Measurements from ENCODE around the gene GIN1. TPM values are rescaled to one million over a fixed set of nuclear protein-coding genes. Genes with fewer than 3 reads are reported as not detected.

GIN1 gene
- total RNA-seq, 4 donors from 2014 or later: 4.4 to 10.4 (median 7.2) TPM

DNA sequence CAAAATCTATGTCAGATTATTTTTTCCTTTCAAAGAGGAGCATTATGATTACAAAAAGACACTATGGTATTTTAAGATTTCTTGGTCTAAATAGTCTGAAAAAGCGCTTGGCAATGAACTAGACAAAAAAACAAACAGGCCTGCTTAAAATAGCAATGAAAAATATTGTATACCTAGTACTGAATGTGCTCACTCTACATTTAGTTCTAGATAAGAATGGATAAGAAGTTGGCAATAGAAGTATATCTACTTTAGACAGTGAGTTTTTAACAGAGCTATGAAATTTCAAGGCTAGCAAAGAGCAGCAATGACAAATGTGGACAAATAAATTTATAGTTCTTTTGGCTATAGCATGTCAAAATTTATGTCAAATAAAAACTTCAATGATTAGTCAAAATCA is 26.2 kb downstream of the GIN1 start:
- no peak overlapping the region for H3K27ac ChIP-seq (replicated peaks in 1 of 4)
- 91% methylated on average over 1 of the region's 1 CpG for WGBS
- H3K27me3 ChIP-seq: no peaks in the 10 kb centered on the region
- intact Hi-C loops (cut with DNase I): no loop called here
- TF ChIP-seq POLR2AphosphoS5 (IDR thresholded peaks at IDR 0.05): no peak
- TF ChIP-seq POLR2A (IDR thresholded peaks at IDR 0.05; ENCODE audit: low read depth): no peak
- TF ChIP-seq, protein P1, sequence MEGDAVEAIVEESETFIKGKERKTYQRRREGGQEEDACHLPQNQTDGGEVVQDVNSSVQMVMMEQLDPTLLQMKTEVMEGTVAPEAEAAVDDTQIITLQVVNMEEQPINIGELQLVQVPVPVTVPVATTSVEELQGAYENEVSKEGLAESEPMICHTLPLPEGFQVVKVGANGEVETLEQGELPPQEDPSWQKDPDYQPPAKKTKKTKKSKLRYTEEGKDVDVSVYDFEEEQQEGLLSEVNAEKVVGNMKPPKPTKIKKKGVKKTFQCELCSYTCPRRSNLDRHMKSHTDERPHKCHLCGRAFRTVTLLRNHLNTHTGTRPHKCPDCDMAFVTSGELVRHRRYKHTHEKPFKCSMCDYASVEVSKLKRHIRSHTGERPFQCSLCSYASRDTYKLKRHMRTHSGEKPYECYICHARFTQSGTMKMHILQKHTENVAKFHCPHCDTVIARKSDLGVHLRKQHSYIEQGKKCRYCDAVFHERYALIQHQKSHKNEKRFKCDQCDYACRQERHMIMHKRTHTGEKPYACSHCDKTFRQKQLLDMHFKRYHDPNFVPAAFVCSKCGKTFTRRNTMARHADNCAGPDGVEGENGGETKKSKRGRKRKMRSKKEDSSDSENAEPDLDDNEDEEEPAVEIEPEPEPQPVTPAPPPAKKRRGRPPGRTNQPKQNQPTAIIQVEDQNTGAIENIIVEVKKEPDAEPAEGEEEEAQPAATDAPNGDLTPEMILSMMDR (IDR thresholded peaks at IDR 0.05): no peak
- TF ChIP-seq EP300 (IDR thresholded peaks at IDR 0.05): no peak
- H3K4me1 ChIP-seq: no peaks in the 10 kb centered on the region
- H3K36me3 ChIP-seq: peaks cover 7 to 66% (median 10%) of the 10 kb centered on the region in 4 donors
- H3K4me3 ChIP-seq: no peak overlapping the region
- H3K9me3 ChIP-seq: no peaks in the 10 kb centered on the region
- DNase-seq (ENCODE audit: extremely low spot score): no peak

DNA sequence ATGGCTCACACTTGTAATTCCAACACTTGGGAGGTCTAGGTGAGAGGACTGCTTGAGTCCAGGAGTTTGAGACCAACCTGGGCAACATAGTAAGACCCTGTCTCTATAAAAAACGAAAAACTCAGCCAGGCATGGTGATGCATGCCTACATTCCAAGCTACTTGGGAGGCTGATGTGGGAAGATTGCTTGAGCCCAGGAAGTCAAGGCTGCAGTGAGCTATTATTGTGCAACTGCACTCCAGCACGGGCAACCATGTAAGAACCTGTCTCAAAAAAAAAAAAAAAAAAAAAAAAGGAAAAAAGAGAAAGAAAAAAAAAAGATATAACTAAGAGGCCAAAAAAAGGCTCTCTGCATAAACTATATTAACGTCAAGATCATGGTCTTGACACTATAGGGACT is 27.3 kb downstream of the GIN1 start:
- intact Hi-C loops (cut with DNase I): no loop called here
- H3K27ac ChIP-seq (replicated peaks in 1 of 4): no peak overlapping the region
- TF ChIP-seq, protein P1 (IDR thresholded peaks at IDR 0.05): no peak
- TF ChIP-seq EP300 (IDR thresholded peaks at IDR 0.05) (no peak), POLR2AphosphoS5 (IDR thresholded peaks at IDR 0.05) (no peak), POLR2A (IDR thresholded peaks at IDR 0.05; ENCODE audit: low read depth) (no peak)
- DNase-seq (ENCODE audit: extremely low spot score): no peak
- H3K9me3 ChIP-seq: no peaks in the 10 kb centered on the region
- no peaks in the 10 kb centered on the region for H3K27me3 ChIP-seq
- H3K4me3 ChIP-seq: no peak overlapping the region
- H3K4me1 ChIP-seq: no peaks in the 10 kb centered on the region
- 97% methylated on average over 3 of the region's 3 CpGs for WGBS
- peaks cover 11 to 73% (median 13%) of the 10 kb centered on the region in 4 donors for H3K36me3 ChIP-seq

DNA sequence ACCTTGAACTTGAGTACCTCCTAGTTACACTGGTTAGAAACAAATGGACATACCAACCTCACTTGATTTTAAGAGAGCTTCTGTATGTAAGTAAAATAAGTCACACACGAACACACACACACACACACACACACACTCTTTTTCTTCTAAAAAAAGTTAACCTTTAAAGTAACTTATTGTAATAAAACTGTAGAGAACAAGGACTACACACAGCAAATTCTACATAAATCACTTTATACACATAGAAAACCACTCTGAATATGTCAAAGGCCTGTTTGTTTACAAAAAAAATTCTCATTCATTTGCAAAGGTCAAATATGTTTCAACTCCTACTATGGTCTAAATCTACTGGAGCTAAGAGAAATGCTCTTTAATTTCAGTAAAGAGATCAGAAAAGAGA is 29.1 kb downstream of the GIN1 start:
- intact Hi-C loops (cut with DNase I): no loop called here
- TF ChIP-seq POLR2AphosphoS5 (IDR thresholded peaks at IDR 0.05) (no peak), EP300 (IDR thresholded peaks at IDR 0.05) (no peak), POLR2A (IDR thresholded peaks at IDR 0.05; ENCODE audit: low read depth) (no peak)
- TF ChIP-seq, protein P1 (IDR thresholded peaks at IDR 0.05): no peak
- peaks cover 18 to 76% (median 28%) of the 10 kb centered on the region in 4 donors for H3K36me3 ChIP-seq
- H3K27me3 ChIP-seq: no peaks in the 10 kb centered on the region
- H3K4me1 ChIP-seq: no peaks in the 10 kb centered on the region
- no peak for DNase-seq (ENCODE audit: extremely low spot score)
- WGBS: 79% methylated on average over 1 of the region's 1 CpG
- no peaks in the 10 kb centered on the region for H3K9me3 ChIP-seq
- H3K4me3 ChIP-seq: no peak overlapping the region
- H3K27ac ChIP-seq (replicated peaks in 1 of 4): no peak overlapping the region

DNA sequence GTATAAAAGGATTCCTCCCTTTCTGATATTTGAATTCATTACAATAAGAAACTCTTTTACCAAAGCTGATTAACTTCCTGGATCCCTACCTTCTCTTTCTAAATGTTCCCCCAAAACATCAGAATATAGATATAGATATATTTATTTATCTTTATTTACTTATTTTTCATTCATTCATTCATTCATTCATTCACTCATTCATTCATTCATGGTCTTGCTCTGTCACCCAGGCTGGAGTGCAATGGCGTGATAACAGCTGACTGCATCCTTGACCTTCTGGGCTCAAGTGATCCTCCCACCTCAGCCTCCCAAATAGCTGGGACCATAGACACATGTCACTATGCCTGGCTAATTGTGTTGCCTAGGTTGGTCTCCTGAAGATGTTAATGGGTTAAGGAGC is 30.7 kb downstream of the GIN1 start:
- no peak for DNase-seq (ENCODE audit: extremely low spot score)
- peaks cover 0 to 7% (median 3%) of the 10 kb centered on the region in 4 donors for H3K9me3 ChIP-seq
- H3K27me3 ChIP-seq: no peaks in the 10 kb centered on the region
- TF ChIP-seq POLR2AphosphoS5 (IDR thresholded peaks at IDR 0.05) (no peak), POLR2A (IDR thresholded peaks at IDR 0.05; ENCODE audit: low read depth) (no peak), EP300 (IDR thresholded peaks at IDR 0.05) (no peak)
- TF ChIP-seq, protein P1 (IDR thresholded peaks at IDR 0.05): no peak
- no peak overlapping the region for H3K4me3 ChIP-seq
- intact Hi-C loops (cut with DNase I): no loop called here
- peaks cover 23 to 75% (median 34%) of the 10 kb centered on the region in 4 donors for H3K36me3 ChIP-seq
- no peak overlapping the region for H3K27ac ChIP-seq (replicated peaks in 1 of 4)
- no peaks in the 10 kb centered on the region for H3K4me1 ChIP-seq
- 96% methylated on average over 1 of the region's 1 CpG for WGBS

DNA sequence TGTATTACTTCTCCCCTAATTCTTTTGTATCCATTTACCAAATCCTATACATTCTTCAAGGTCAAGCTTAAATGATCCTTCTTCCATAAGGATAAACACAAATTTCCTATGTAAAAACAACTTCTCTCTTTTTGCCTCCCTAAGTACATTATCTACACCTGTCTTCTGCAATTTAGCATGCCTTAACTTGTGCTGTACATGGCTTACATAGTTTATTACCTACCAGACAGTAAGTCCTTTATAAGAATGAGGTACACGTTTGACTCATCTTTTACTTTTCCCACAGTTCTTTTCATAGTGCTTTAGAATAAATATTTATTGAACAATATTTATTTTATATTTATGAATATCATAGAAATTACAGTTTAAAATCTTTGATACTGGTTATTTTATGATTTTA is 33.4 kb downstream of the GIN1 start:
- intact Hi-C loops (cut with DNase I): no loop called here

More for the DNA sequence above, 33.4 kb downstream of the GIN1 start:
- peaks cover 18 to 60% (median 34%) of the 10 kb centered on the region in 4 donors for H3K36me3 ChIP-seq
- TF ChIP-seq EP300 (IDR thresholded peaks at IDR 0.05) (no peak), POLR2A (IDR thresholded peaks at IDR 0.05; ENCODE audit: low read depth) (no peak), POLR2AphosphoS5 (IDR thresholded peaks at IDR 0.05) (no peak)
- TF ChIP-seq, protein P1 (IDR thresholded peaks at IDR 0.05): no peak
- H3K4me3 ChIP-seq: no peak overlapping the region
- no peak overlapping the region for H3K27ac ChIP-seq (replicated peaks in 1 of 4)
- no peak for DNase-seq (ENCODE audit: extremely low spot score)
- H3K4me1 ChIP-seq: no peaks in the 10 kb centered on the region
- peaks cover under 1 to 18% (median 12%) of the 10 kb centered on the region in 4 donors for H3K9me3 ChIP-seq
- 79% methylated on average over 1 of the region's 1 CpG for WGBS
- H3K27me3 ChIP-seq: no peaks in the 10 kb centered on the region
